HCT116 (cell line): Measurements from ENCODE around the gene ZNF83. TPM values are rescaled to one million over a fixed set of nuclear protein-coding genes. Genes with fewer than 3 reads are reported as not detected.

ENCODE experiments used
- ATAC-seq: fragments of 200-7000 bp; cut with Tn5 transposase; 2 replicates; pipeline ENCODE4 v1.9.1; 2020; ENCODE audit warnings: mild to moderate bottlenecking, moderate library complexity
- BruUV-seq: library from RNA; stranded (reverse); fragments of 400-500 nt; replicated peaks from 2 replicates; lab custom pipeline; 2021; lab: Mats Ljungman, UMichigan
- CTCF ChIA-PET: fragments of 300-600 bp; sonication (Branson Sonifier 250); formaldehyde crosslinking; loops from one replicate; lab custom pipeline; 2021; ENCODE audit warnings: antibody characterized with exemption; lab: Charles Lee
- POLR2A ChIA-PET: fragments of 300-600, 350-600 bp; sonication (Branson Sonifier 250); formaldehyde crosslinking; loops from one replicate; lab custom pipeline; 2021; ENCODE audit warnings: antibody characterized with exemption; lab: Charles Lee
- RAD21 ChIA-PET, 2 experiments: fragments of 300-600 bp; sonication (Branson Sonifier 250); formaldehyde crosslinking; loops; one replicate each; lab custom pipeline; 2023; ENCODE audit warnings: low total read pairs in 2 of 2; ENCODE audit not compliant: uncharacterized antibody in 2 of 2, unreplicated experiment in 2 of 2, low non-redundant PET in 1 of 2; lab: Charles Lee
- DNase-seq: peaks from one replicate; pipeline ENCODE4 v3.0.0-alpha.2; 2010; ENCODE audit warnings: low read depth, low spot score
- H2AFZ ChIP-seq: fragments of 200-600 bp; shearing (Covaris generic), sonication (generic); 2 replicates; pipeline ENCODE4 v1.6.1; 2017; ENCODE audit warnings: low read depth, mixed run types, mixed read lengths, antibody characterized with exemption, low read length; ENCODE audit not compliant: poor library complexity, severe bottlenecking
- H3K27ac ChIP-seq: 2 replicates; pipeline ENCODE4 v1.5.1; 2012; ENCODE audit warnings: low read depth, low read length
- H3K27me3 ChIP-seq: fragments of 200-600 bp; sonication (generic); 2 replicates; pipeline ENCODE4 v1.6.1; 2016; ENCODE audit warnings: mixed run types, low read length, mixed read lengths; ENCODE audit not compliant: insufficient read depth
- H3K36me3 ChIP-seq, 2 experiments: fragments of 200-500 bp in 1 of 2; fragments of 200-600 bp in 1 of 2; sonication (Bioruptor generic) in 1 of 2; sonication (generic) in 1 of 2; 2 replicates each; pipeline versions ENCODE4 v1.5.1 to v1.6.1; 2014 to 2016; ENCODE audit warnings: low read length in 2 of 2, inconsistent platforms in 1 of 2, mixed read lengths in 1 of 2, mixed run types in 1 of 2; ENCODE audit not compliant: insufficient read depth in 2 of 2, control insufficient read depth in 1 of 2
- H3K4me1 ChIP-seq, 2 experiments: fragments of 200-600 bp in 1 of 2; sonication (generic) in 1 of 2; 2 replicates each; pipeline versions ENCODE4 v1.5.1 to v1.6.1; 2012 to 2017; ENCODE audit warnings: low read length in 2 of 2, inconsistent platforms in 1 of 2, mild to moderate bottlenecking in 1 of 2, mixed read lengths in 1 of 2, mixed run types in 1 of 2, moderate library complexity in 1 of 2; ENCODE audit not compliant: insufficient read depth in 2 of 2, control insufficient read depth in 1 of 2
- H3K4me2 ChIP-seq: fragments of 200-600 bp; sonication (generic); 2 replicates; pipeline ENCODE4 v1.6.1; 2017; ENCODE audit warnings: mixed run types, low read length, mixed read lengths
- H3K4me3 ChIP-seq, 2 experiments: fragments of 200-600 bp in 1 of 2; sonication (generic) in 1 of 2; replicated peaks in 1 of 2; 2 replicates each; pipeline ENCODE4 v1.5.1; 2011 to 2016; ENCODE audit warnings: low read length in 2 of 2, control low read depth in 1 of 2, low read depth in 1 of 2, mild to moderate bottlenecking in 1 of 2, mixed read lengths in 1 of 2, mixed run types in 1 of 2
- H3K79me2 ChIP-seq: fragments of 200-600 bp; sonication (generic); 2 replicates; pipeline ENCODE4 v1.6.1; 2017; ENCODE audit warnings: mild to moderate bottlenecking, mixed run types, low read length, moderate library complexity, mixed read lengths; ENCODE audit not compliant: insufficient read depth
- H3K9ac ChIP-seq: fragments of 200-600 bp; sonication (generic); 2 replicates; pipeline ENCODE4 v1.6.1; 2016; ENCODE audit warnings: low read length, mixed read lengths
- H3K9me2 ChIP-seq: fragments of 200-600 bp; sonication (generic), shearing (Covaris generic); 2 replicates; pipeline ENCODE4 v1.6.1; 2017; ENCODE audit warnings: mixed run types, mild to moderate bottlenecking, moderate library complexity; ENCODE audit not compliant: insufficient read depth
- H3K9me3 ChIP-seq, 2 experiments: fragments of 200-500 bp in 1 of 2; fragments of 200-600 bp in 1 of 2; sonication (Bioruptor generic) in 1 of 2; sonication (generic) in 1 of 2; 2 replicates each; pipeline ENCODE4 v1.6.1; 2014 to 2017; ENCODE audit warnings: low read length in 2 of 2, mixed read lengths in 2 of 2, inconsistent platforms in 1 of 2, low read depth in 1 of 2, mild to moderate bottlenecking in 1 of 2, mixed run types in 1 of 2, moderate library complexity in 1 of 2; ENCODE audit not compliant: control insufficient read depth in 1 of 2, insufficient read depth in 1 of 2
- H4K20me1 ChIP-seq: fragments of 200-600 bp; sonication (generic), shearing (Covaris generic); 2 replicates; pipeline ENCODE4 v1.6.1; 2017; ENCODE audit warnings: mixed run types, mild to moderate bottlenecking, moderate library complexity; ENCODE audit not compliant: insufficient read depth
- ATF3 ChIP-seq: IDR thresholded peaks from 2 replicates; pipeline ENCODE4 v1.6.1; 2012
- ELF1 ChIP-seq: IDR thresholded peaks from 2 replicates; pipeline ENCODE4 v1.6.1; 2012; ENCODE audit warnings: low read depth, borderline replicate concordance
- EZH2 ChIP-seq: fragments of 200-600 bp; sonication (generic); IDR thresholded peaks from 2 replicates; pipeline ENCODE4 v1.6.1; 2017; ENCODE audit warnings: antibody characterized with exemption, mixed run types
- EZH2phosphoT487 ChIP-seq: fragments of 200-600 bp; IDR thresholded peaks from 2 replicates; pipeline ENCODE4 v1.6.1; 2018; ENCODE audit warnings: antibody characterized with exemption, borderline replicate concordance
- FOSL1 ChIP-seq: IDR thresholded peaks from 2 replicates; pipeline ENCODE4 v1.6.1; 2012; ENCODE audit warnings: low read depth
- JUND ChIP-seq: IDR thresholded peaks from 2 replicates; pipeline ENCODE4 v1.6.1; 2012
- MAX ChIP-seq: IDR thresholded peaks from 2 replicates; pipeline ENCODE4 v1.6.1; 2012
- POLR2AphosphoS5 ChIP-seq: IDR thresholded peaks from 2 replicates; pipeline ENCODE4 v1.6.1; 2011; ENCODE audit warnings: mild to moderate bottlenecking, low read depth, low read length, moderate library complexity
- RAD21 ChIP-seq: IDR thresholded peaks from 2 replicates; pipeline ENCODE4 v1.6.1; 2012; ENCODE audit warnings: low read depth, mild to moderate bottlenecking
- REST ChIP-seq: IDR thresholded peaks from 2 replicates; pipeline ENCODE4 v1.6.1; 2012; ENCODE audit warnings: low read depth
- SP1 ChIP-seq: IDR thresholded peaks from 2 replicates; pipeline ENCODE4 v1.6.1; 2012; ENCODE audit warnings: low read depth
- TCF7L2 ChIP-seq: IDR thresholded peaks from 2 replicates; pipeline ENCODE4 v1.7.0; 2011; ENCODE audit warnings: borderline replicate concordance, inconsistent platforms; ENCODE audit not compliant: insufficient read depth, insufficient read length; ENCODE audit errors: extremely low read depth
- ZFX ChIP-seq: fragments of 450-650 bp; IDR thresholded peaks from 2 replicates; pipeline ENCODE4 v1.6.1; 2017
- intact Hi-C: fragments of 100-400 bp; cut with micrococcal nuclease; formaldehyde crosslinking; loops from 2 replicates; pipeline ENCODE4 v1.10.0; 2022
- total RNA-seq: library from RNA; stranded (reverse); gene quantifications from one replicate; pipeline ENCODE4 v1.2.1, GENCODE V29; 2021; ENCODE audit not compliant: unreplicated experiment

The ZNF83 gene
- total RNA-seq, 1 experiment from 2014 or later: 34.2 TPM

- TF ChIP-seq POLR2AphosphoS5: no peak
- TF ChIP-seq, all 23 proteins: peak for 5
These were observed 27.4 kb upstream of the ZNF83 start (continued) for GRCh38 chr19:52665529-52665928.

GRCh38 chr19:52665027-52665426 lies 26.9 kb upstream of the ZNF83 start:
- no peaks in the 10 kb centered on the region for H4K20me1 ChIP-seq
- H3K4me1 ChIP-seq: peaks cover 0 to 56% of the 10 kb centered on the region in 2 experiments; a peak in 2 of 4 replicates
- peaks cover 0 to 18% of the 10 kb centered on the region in 2 experiments; a peak in 2 of 4 replicates for H3K36me3 ChIP-seq
- H3K27ac ChIP-seq: peak overlapping the region; percentile 44; the same call in 1 of the 2 replicates
- H3K9ac ChIP-seq: peak overlapping the region; percentile 48
- H2AFZ ChIP-seq: no peak overlapping the region
- no peak overlapping the region; a peak in 1 of 4 replicates for H3K4me3 ChIP-seq
- ChIA-PET RAD21 (no interaction called here), CTCF (no interaction called here), POLR2A (no interaction called here)
- no TSS peak for BruUV-seq
- H3K9me3 ChIP-seq: no peaks in the 10 kb centered on the region
- DNase-seq: no peak
- peaks cover 76% of the 10 kb centered on the region for H3K79me2 ChIP-seq
- no peaks in the 10 kb centered on the region for H3K9me2 ChIP-seq
- intact Hi-C loops: no loop called here
- no peaks in the 10 kb centered on the region for H3K27me3 ChIP-seq
- TF ChIP-seq REST: no peak
- no peak for TF ChIP-seq EZH2
- TF ChIP-seq EZH2phosphoT487: no peak
- TF ChIP-seq ELF1: no peak
- no peak for TF ChIP-seq RAD21
- no peak for TF ChIP-seq ATF3
- TF ChIP-seq JUND: no peak
- no peak for TF ChIP-seq TCF7L2
- no peak for TF ChIP-seq SP1
- TF ChIP-seq ZFX: no peak
- TF ChIP-seq MAX: no peak
- TF ChIP-seq FOSL1: no peak
- TF ChIP-seq POLR2AphosphoS5: no peak
- H3K4me2 ChIP-seq: peak overlapping the region; percentile 54
- ATAC-seq: peak; percentile 61
